ENCODE data around the gene ADCY1. TPM values are rescaled to one million over a fixed set of nuclear protein-coding genes. Genes with fewer than 3 reads are reported as not detected.
"Not testable (repeated sequence)": the region's sequence is repeated elsewhere in the genome, so short reads cannot be mapped to it uniquely, and the experiment has no call there.

Gene ADCY1
- total RNA-seq, 1 experiment from 2014 or later, result not detected

- not testable (repeated sequence) for DNase-seq (ENCODE audit: low spot score)
These were observed 157.7 kb downstream of the ADCY1 start for GRCh38 chr7:45731692-45732443.

DNA sequence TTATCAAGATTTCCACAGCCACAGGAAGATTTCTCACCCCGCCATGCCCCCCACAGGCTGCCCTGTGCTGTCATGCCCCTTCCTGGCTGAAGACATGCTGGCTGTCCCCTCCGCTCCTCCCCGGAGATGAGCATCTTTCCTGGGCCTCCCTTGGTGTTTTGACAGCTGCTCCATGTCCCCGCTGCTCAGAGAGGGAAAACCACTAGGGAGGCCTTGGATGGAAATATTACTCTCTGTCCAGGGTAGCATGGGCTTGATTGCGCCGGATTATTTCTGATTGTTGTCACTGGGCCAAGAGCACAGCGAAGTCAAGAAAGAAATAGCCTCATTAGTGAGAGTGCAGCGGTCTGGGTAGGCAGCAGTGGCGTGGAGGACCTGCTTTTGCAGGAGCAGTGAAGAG is 164.8 kb downstream of the ADCY1 start:
- not testable (repeated sequence) for DNase-seq (ENCODE audit: low spot score)

DNA sequence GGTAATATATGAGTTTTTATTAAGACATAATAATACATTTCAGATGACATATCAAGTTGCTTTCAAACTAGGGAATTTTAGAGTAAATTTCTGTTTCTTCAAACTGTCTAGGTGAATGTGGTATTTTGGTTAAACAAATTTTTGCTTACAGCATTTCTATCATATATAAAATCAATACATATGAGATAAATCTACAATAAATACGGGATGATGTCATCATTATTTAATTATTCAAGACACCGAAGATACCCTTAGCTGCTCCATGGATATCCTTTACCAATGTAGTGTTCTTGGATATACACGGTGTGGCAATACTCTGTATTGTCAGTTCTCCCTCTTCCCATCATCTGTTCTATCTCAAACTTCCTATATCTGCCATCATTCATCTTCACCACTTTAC is 166.4 kb downstream of the ADCY1 start:
- DNase-seq (ENCODE audit: low spot score), result not testable (repeated sequence)

DNA sequence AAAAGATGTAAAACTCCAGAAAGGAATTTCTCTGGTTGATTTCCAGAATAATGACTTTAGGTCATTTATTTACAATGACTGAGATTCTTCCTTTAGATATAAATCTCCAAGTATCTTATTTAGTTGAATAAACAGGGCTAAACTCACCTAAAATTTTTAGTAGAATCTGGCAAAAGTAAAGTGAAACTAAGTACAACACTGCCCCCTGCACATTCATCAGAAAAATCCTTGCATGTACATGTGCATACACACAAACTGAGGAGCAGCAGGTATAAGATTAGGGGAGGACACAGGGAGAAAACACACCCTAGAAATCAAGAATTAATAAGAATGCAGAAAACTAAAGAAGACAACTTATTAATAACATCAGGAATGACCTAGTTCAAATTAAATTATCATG is 174.8 kb downstream of the ADCY1 start:
- DNase-seq (ENCODE audit: low spot score), result not testable (repeated sequence)

DNA sequence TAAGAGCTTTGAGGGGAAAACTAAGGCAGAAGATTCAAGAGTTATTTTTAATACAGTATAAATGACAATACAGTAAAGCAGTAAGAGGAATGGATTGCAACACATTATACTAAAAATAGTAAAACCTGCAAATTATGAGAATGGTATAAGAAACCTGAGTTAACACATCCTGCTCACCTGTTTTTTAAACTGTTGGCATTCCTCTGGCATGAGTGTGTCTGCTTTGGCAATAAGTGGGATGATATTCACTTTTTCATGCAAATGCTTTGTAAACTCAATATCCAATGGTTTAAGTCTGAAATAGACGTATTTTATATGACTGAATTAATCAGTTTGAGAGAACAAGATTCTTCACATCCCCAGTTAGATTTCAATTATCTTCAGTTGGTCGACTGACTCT is 177.2 kb downstream of the ADCY1 start:
- not testable (repeated sequence) for DNase-seq (ENCODE audit: low spot score)

GRCh38 chr7:45756333-45756732 is 182.2 kb downstream of the ADCY1 start:
- DNase-seq (ENCODE audit: low spot score), result not testable (repeated sequence)

GRCh38 chr7:45756757-45757156 is 182.6 kb downstream of the ADCY1 start:
- DNase-seq (ENCODE audit: low spot score), result not testable (repeated sequence)

DNA sequence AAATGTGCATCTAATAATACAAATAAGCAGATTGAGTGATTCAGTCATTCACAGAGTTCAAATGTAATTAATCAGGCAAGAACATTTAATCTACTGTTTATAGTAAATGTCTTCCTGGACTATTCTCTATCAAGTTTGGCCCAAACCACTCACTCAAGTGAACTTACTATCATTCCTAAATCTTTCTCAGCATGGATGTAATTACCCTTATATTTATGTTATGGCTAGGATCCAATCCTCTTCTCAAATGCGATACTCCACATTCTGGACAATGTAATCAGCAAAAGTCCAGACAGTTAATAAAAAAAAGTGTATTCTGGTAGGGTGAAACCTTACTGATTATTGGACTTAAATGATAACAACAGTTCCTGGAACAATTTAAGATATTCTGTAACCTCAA is 185.3 kb downstream of the ADCY1 start:
- DNase-seq (ENCODE audit: low spot score), result not testable (repeated sequence)

- DNase-seq (ENCODE audit: low spot score), result not testable (repeated sequence)
These were observed 187.5 kb downstream of the ADCY1 start for GRCh38 chr7:45761545-45762205.

GRCh38 chr7:45762225-45762994 is 188.2 kb downstream of the ADCY1 start:
- not testable (repeated sequence) for DNase-seq (ENCODE audit: low spot score)

- peak; percentile 99 for DNase-seq (ENCODE audit: low spot score)
These were observed 194.6 kb downstream of the ADCY1 start for GRCh38 chr7:45768516-45769394.

DNA sequence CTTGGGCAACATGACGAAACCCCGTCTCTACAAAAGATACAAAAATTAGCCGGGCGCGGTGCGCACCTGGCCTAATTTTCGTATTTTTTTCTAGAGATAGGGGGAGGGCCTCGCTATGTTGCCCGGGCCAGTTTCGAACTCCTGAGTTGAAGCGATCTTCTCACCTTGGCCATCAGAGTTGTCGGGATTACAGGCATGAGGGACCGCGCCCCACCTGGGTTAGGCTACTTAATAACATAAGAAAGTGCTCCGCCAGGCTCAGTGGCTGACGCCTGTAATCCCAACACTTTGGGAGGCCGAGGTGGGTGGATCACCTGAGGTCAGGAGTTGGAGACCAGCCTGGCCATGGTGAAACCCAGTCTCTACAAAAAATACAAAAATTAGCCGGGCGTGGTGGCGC is 195.5 kb downstream of the ADCY1 start:
- DNase-seq (ENCODE audit: low spot score), result not testable (repeated sequence)

Small RNA genes within 50 kb of the gene (small RNA-seq; reads per million reads assigned to genes)
- not detected for gene AC073325.2
